Keratinocyte (primary cell): ENCODE results near the gene NAMPT. TPM values are rescaled to one million over a fixed set of nuclear protein-coding genes. Genes with fewer than 3 reads are reported as not detected.
A peak's percentile ranks its signal among the peaks of the same experiment; 100 is the strongest.

Experiments used
- DNase-seq: peaks from one replicate; pipeline ENCODE4 v3.0.0-alpha.2; 2011; ENCODE audit warnings: low read depth, missing footprints, low spot score
- FAIRE-seq: peaks from 2 replicates; lab custom pipeline; 2011; peaks lifted over from hg19 to GRCh38; lab: Jason Lieb, UNC
- H2AFZ ChIP-seq: 2 replicates; pipeline ENCODE4 v1.6.0; 2012; ENCODE audit warnings: low read length, control low read depth, inconsistent platforms; ENCODE audit not compliant: control insufficient read depth
- H3K27ac ChIP-seq: 2 replicates; pipeline ENCODE4 v1.5.1; 2011; ENCODE audit warnings: low read length; ENCODE audit not compliant: control insufficient read depth, insufficient read depth
- H3K27me3 ChIP-seq: 3 replicates; pipeline ENCODE4 v1.6.0; 2011; ENCODE audit warnings: low read length; ENCODE audit not compliant: control insufficient read depth, insufficient read depth; ENCODE audit errors: extremely low read depth
- H3K36me3 ChIP-seq, 2 experiments: 2 replicates in 1 of 2; 3 replicates in 1 of 2; pipeline ENCODE4 v1.5.1; 2011; ENCODE audit warnings: low read length in 2 of 2, mild to moderate bottlenecking in 1 of 2; ENCODE audit not compliant: control insufficient read depth in 2 of 2, insufficient read depth in 2 of 2; ENCODE audit errors: extremely low read depth in 1 of 2
- H3K4me1 ChIP-seq: 3 replicates; pipeline ENCODE4 v1.5.1; 2011; ENCODE audit warnings: low read length; ENCODE audit not compliant: control insufficient read depth, insufficient read depth; ENCODE audit errors: extremely low read depth
- H3K4me2 ChIP-seq: 3 replicates; pipeline ENCODE4 v1.6.0; 2011; ENCODE audit warnings: low read depth, low read length; ENCODE audit not compliant: control insufficient read depth, insufficient read depth; ENCODE audit errors: extremely low read depth
- H3K4me3 ChIP-seq, 3 experiments: fragments of 200-600 bp in 1 of 3; sonication (generic) in 1 of 3; 2 replicates in 2 of 3; 3 replicates in 1 of 3; pipeline ENCODE4 v1.5.1; 2011 to 2016; ENCODE audit warnings: low read length in 3 of 3, mild to moderate bottlenecking in 3 of 3, control low read depth in 2 of 3, inconsistent platforms in 1 of 3, low read depth in 1 of 3, mixed read lengths in 1 of 3, mixed run types in 1 of 3, moderate library complexity in 1 of 3; ENCODE audit not compliant: control insufficient read depth in 2 of 3, insufficient read depth in 2 of 3; ENCODE audit errors: extremely low read depth in 1 of 3
- H3K79me2 ChIP-seq: 2 replicates; pipeline ENCODE4 v1.6.0; 2012; ENCODE audit warnings: low read length; ENCODE audit not compliant: control insufficient read depth, insufficient read depth
- H3K9ac ChIP-seq: 3 replicates; pipeline ENCODE4 v1.6.0; 2011; ENCODE audit warnings: low read length; ENCODE audit not compliant: control insufficient read depth, insufficient read depth; ENCODE audit errors: extremely low read depth
- H3K9me1 ChIP-seq: 3 replicates; pipeline ENCODE4 v1.6.0; 2011; ENCODE audit warnings: low read length; ENCODE audit not compliant: control insufficient read depth, insufficient read depth; ENCODE audit errors: extremely low read depth
- H3K9me3 ChIP-seq: 2 replicates; pipeline ENCODE4 v1.5.1; 2012; ENCODE audit warnings: low read depth, low read length; ENCODE audit not compliant: control insufficient read depth
- H4K20me1 ChIP-seq: 3 replicates; pipeline ENCODE4 v1.6.0; 2011; ENCODE audit warnings: low read length; ENCODE audit not compliant: control insufficient read depth, insufficient read depth; ENCODE audit errors: extremely low read depth
- EZH2 ChIP-seq: IDR thresholded peaks from one replicate; pipeline ENCODE4 v1.6.1; 2012; ENCODE audit warnings: inconsistent platforms, mild to moderate bottlenecking, low read length, moderate library complexity
- dilution Hi-C: fragments of 300-500 bp; cut with MboI; formaldehyde crosslinking; loops from one replicate; pipeline ENCODE4 v1.7.0; 2020; ENCODE audit warnings: low sequenced_read_pairs; ENCODE audit not compliant: extremely low pct_ligation_motif_present
- polyA plus RNA-seq, 5 experiments: library from polyadenylated mRNA; depleted of rRNA in 3 of 5; stranded (reverse) in 3 of 5; stranded (forward) in 1 of 5; unstranded in 1 of 5; fragments of >200 nt; gene quantifications; 1 replicate in 1 of 5; 2 replicates in 3 of 5; 3 replicates in 1 of 5; pipeline versions ENCODE4 v1.2.1 to v1.2.3, GENCODE V29; 2011 to 2012; ENCODE audit warnings: missing spikeins in 2 of 5, low read depth in 1 of 5, low replicate concordance in 1 of 5
- TF ChIP-seq, protein P1 (sequence below), 3 experiments: IDR thresholded peaks in 1 of 3; conservative IDR thresholded peaks in 1 of 3; optimal IDR thresholded peaks in 1 of 3; 2 replicates in 2 of 3; 3 replicates in 1 of 3; pipeline versions ENCODE3 to v1.5.1; 2011; ENCODE audit warnings: low read length in 3 of 3, mild to moderate bottlenecking in 3 of 3, moderate library complexity in 2 of 3, control low read depth in 1 of 3, inconsistent platforms in 1 of 3; ENCODE audit not compliant: insufficient read depth in 2 of 3; ENCODE audit errors: extremely low read depth in 1 of 3

NAMPT gene
- polyA plus RNA-seq, 1 donor (not counting 4 experiments of a cell fraction or from before 2014, with no cell fraction given) = 94.2 TPM

DNA sequence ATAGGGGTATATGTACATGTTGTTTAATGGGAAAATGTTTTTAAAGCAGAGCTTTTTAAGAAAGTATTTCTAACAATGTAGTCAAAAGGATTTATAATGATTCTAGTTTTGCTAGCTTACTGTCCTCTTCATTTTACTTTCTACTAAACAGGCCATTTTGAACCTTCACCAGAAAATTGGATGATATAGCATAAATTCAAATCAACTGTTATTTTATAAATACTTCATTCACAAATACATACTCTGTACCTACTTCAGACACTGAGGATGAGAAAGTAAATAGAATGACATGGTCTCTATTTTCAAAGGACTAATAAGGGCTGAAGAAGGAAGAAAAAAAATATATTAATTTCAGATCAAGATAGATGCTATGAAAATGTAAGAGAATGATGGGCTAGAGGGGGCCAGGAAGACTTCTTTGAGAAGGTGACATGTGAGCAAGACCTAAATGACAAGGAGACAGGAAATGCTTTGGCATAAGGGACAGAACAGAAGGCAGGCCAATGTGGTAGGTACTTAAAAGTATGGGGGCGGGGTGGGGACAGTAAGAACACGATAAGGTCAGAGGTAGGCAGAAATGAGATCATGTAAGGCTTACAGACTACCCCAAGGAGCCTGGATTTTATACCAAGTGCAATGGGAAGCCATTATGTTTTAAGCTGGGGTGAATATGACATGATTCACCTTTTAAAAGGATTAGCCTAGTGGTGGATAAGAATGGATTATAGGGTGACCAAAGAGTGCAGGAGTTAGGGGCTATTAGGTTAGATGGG, 5.2 kb downstream of the NAMPT start:
- dilution Hi-C loops = no loop called here
- Histone ChIP-seq H3K79me2 (peaks cover 85% of the 10 kb centered on the region), H3K4me2 (peak overlapping the region; percentile 7), H3K9me1 (peaks cover 6% of the 10 kb centered on the region), H3K9me3 (no peaks in the 10 kb centered on the region), H4K20me1 (peaks cover 3% of the 10 kb centered on the region), H3K27me3 (no peaks in the 10 kb centered on the region), H3K4me3 (no peak overlapping the region), H2AFZ (no peak overlapping the region), H3K36me3 (peaks cover 0 to 9% of the 10 kb centered on the region in 2 experiments), H3K27ac (no peak overlapping the region), H3K9ac (no peak overlapping the region), H3K4me1 (peaks cover 9% of the 10 kb centered on the region)
- no peak for TF ChIP-seq EZH2
- TF ChIP-seq, protein P1, sequence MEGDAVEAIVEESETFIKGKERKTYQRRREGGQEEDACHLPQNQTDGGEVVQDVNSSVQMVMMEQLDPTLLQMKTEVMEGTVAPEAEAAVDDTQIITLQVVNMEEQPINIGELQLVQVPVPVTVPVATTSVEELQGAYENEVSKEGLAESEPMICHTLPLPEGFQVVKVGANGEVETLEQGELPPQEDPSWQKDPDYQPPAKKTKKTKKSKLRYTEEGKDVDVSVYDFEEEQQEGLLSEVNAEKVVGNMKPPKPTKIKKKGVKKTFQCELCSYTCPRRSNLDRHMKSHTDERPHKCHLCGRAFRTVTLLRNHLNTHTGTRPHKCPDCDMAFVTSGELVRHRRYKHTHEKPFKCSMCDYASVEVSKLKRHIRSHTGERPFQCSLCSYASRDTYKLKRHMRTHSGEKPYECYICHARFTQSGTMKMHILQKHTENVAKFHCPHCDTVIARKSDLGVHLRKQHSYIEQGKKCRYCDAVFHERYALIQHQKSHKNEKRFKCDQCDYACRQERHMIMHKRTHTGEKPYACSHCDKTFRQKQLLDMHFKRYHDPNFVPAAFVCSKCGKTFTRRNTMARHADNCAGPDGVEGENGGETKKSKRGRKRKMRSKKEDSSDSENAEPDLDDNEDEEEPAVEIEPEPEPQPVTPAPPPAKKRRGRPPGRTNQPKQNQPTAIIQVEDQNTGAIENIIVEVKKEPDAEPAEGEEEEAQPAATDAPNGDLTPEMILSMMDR (optimal IDR thresholded peaks at IDR 0.05 in 1 of 3, IDR thresholded peaks at IDR 0.05 in 1 of 3, conservative IDR thresholded peaks at IDR 0.05 in 1 of 3; ENCODE audit: extremely low read depth in 1 of 3, insufficient read depth in 2 of 3, low read length in 3 of 3) = no peak
- no peak for FAIRE-seq
- no peak for DNase-seq

DNA sequence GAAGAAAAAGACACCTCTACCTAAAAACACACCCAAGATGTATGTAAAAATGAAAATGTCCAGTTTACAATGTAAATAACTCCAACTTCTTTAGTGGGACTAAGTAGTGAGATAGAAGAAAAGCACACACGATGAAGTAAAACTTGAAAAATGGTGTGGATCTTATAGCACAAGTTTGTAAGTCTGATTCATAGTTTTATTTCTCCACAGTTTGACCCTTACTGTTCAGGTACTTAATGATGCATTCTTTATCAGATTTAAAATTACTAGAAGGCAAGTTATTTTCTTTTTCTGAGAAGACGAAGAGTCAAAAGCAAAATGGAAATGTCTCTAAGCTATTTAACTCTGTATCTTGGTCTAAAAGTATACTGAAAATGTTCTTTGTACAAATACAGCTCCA, 6.1 kb downstream of the NAMPT start:
- H3K9me1 ChIP-seq = peaks cover 6% of the 10 kb centered on the region
- no peak overlapping the region for H3K9ac ChIP-seq
- TF ChIP-seq, protein P1 (optimal IDR thresholded peaks at IDR 0.05 in 1 of 3, IDR thresholded peaks at IDR 0.05 in 1 of 3, conservative IDR thresholded peaks at IDR 0.05 in 1 of 3; ENCODE audit: extremely low read depth in 1 of 3, insufficient read depth in 2 of 3, low read length in 3 of 3) = no peak
- TF ChIP-seq EZH2 = no peak
- H3K9me3 ChIP-seq = no peaks in the 10 kb centered on the region
- peaks cover 81% of the 10 kb centered on the region for H3K79me2 ChIP-seq
- no peak overlapping the region for H2AFZ ChIP-seq
- H3K4me2 ChIP-seq = no peak overlapping the region
- peaks cover 9% of the 10 kb centered on the region for H3K4me1 ChIP-seq
- H3K27me3 ChIP-seq = no peaks in the 10 kb centered on the region
- H4K20me1 ChIP-seq = peaks cover 3% of the 10 kb centered on the region
- DNase-seq (no peak), FAIRE-seq (no peak)
- dilution Hi-C loops = no loop called here
- H3K27ac ChIP-seq = no peak overlapping the region
- peaks cover 0 to 9% of the 10 kb centered on the region in 2 experiments for H3K36me3 ChIP-seq
- no peak overlapping the region for H3K4me3 ChIP-seq
